Astrocyte of the cerebellum (primary cell): ENCODE measurements around the gene STXBP6.
"Not testable (repeated sequence)": the region's sequence is repeated elsewhere in the genome, so short reads cannot be mapped to it uniquely, and the experiment has no call there.

Experiments
- DNase-seq: peaks from one replicate; pipeline ENCODE4 v3.0.0-alpha.2; 2011; ENCODE audit warnings: low read depth
- H3K4me3 ChIP-seq: 2 replicates; pipeline ENCODE4 v1.5.1; 2011; ENCODE audit warnings: mild to moderate bottlenecking, low read depth, low read length, moderate library complexity
- in situ Hi-C: cut with HindIII; loops from 2 replicates; pipeline ENCODE4 v1.10.0; 2017; ENCODE audit warnings: low sequenced_read_pairs
- TF ChIP-seq, protein P1 (sequence below): IDR thresholded peaks from 2 replicates; pipeline ENCODE4 v1.5.1; 2012; ENCODE audit warnings: low read length, low read depth, moderate library complexity, mild to moderate bottlenecking; ENCODE audit errors: missing control alignments

Gene STXBP6

DNA sequence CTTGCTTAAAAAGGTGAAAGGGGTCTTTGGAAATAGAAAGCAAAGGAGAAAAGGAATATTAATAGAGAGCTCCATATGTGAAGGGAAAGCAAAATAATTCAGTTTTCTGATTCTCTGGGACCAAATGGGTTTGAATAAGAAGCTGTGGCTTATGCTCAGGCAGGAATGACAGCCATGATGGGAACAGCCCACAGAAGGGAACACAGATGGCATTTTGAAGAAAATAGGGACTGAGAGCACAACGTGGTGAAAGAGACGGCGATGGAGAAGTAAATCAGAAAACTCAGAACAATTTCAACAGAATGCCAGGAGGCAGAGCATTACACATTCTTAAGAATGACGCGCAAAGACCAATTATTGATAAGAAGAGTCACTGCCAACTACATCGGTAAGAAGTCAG, 102.8 kb downstream of the STXBP6 start:
- no peak for DNase-seq
- TF ChIP-seq, protein P1, sequence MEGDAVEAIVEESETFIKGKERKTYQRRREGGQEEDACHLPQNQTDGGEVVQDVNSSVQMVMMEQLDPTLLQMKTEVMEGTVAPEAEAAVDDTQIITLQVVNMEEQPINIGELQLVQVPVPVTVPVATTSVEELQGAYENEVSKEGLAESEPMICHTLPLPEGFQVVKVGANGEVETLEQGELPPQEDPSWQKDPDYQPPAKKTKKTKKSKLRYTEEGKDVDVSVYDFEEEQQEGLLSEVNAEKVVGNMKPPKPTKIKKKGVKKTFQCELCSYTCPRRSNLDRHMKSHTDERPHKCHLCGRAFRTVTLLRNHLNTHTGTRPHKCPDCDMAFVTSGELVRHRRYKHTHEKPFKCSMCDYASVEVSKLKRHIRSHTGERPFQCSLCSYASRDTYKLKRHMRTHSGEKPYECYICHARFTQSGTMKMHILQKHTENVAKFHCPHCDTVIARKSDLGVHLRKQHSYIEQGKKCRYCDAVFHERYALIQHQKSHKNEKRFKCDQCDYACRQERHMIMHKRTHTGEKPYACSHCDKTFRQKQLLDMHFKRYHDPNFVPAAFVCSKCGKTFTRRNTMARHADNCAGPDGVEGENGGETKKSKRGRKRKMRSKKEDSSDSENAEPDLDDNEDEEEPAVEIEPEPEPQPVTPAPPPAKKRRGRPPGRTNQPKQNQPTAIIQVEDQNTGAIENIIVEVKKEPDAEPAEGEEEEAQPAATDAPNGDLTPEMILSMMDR: no peak
- in situ Hi-C loops: no loop called here
- H3K4me3 ChIP-seq: no peak overlapping the region

DNA sequence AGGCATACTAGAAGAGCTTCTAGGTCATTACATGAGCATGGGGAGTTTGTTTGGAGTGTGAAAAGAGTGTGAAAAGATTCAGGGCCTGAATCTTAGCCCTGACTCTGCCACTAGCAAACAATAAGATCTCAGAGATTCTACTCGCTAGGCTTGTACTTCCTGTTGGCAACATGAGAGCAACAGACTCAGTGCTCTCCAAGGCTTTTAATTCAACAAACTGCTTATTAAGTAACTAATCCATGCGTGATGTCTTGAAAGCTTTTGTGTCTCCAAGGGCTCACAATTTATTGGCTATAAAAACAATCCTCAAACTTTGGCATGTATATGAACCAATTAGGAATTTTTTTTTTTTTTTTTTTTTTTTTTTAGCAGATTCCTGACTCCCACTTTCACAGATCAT, 105.1 kb downstream of the STXBP6 start:
- H3K4me3 ChIP-seq: no peak overlapping the region
- DNase-seq: no peak
- in situ Hi-C loops: no loop called here
- TF ChIP-seq, protein P1: no peak

DNA sequence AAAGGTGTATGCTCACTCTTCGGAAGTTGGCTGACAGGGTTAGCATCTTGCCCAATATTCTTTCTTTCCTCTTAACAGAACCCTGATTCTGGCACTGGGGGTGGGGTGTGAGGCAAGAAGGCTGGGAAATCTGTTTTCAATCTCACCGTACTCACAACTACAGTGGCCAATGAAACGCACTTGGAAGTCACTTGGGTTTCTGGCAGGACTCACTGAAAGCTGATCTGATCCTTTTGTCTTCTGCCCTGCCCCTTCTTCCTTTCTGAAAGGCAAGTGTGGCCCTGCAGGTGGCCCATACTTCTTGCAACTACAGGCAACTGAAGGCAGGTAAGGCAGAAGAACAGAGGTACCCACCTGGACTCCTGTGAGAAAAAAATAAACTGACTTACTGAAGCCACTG, 106.9 kb downstream of the STXBP6 start:
- no peak for DNase-seq
- in situ Hi-C loops: no loop called here
- TF ChIP-seq, protein P1: no peak
- no peak overlapping the region for H3K4me3 ChIP-seq

DNA sequence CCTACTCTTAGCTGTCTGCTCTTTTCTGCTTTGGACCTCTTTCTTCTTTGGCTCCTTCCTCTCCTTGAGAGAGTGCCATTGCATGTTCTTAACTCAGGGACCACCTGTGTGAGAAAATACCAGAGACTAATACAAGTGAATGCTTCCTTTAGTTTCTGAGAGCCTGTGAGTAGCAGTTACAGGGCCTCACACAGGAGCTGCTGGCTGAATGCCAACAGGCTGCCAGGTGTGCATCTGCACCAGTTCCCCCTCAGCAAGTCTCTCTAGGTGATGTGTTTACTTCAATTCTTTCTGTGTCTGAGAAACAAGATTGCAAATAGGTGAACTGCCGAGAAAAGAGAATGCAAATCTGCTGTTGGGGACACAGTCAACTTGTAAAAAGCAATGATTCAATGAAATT, 108.2 kb downstream of the STXBP6 start:
- in situ Hi-C loops: no loop called here
- H3K4me3 ChIP-seq: no peak overlapping the region
- TF ChIP-seq, protein P1: no peak
- no peak for DNase-seq

DNA sequence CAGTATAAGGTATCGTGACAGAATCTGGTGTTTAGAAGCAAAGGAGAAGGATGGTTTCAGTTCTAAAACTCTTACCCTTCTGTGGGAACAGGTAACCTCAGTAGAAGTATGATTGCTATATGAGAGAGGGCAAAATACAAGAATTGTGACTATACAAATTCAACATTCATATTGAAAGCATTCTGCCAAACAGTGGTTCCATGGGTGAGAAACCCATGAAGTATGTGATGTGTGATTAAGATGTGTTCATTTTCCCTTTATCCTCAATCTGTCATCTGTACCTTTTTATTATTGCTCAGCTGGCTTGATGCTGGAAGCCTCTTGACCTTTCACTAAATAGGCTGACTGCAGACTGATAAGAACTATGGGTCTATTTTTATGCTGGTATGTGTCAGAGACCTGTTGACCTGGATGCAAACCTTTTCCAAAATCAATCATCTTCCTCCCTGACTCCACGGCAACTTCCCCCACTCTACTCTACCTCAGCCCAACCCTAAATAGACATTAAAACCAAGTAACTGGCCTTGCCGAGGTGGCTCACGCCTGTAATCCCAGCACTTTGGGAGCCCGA, 109.6 kb downstream of the STXBP6 start:
- TF ChIP-seq, protein P1: no peak
- in situ Hi-C loops: no loop called here

DNA sequence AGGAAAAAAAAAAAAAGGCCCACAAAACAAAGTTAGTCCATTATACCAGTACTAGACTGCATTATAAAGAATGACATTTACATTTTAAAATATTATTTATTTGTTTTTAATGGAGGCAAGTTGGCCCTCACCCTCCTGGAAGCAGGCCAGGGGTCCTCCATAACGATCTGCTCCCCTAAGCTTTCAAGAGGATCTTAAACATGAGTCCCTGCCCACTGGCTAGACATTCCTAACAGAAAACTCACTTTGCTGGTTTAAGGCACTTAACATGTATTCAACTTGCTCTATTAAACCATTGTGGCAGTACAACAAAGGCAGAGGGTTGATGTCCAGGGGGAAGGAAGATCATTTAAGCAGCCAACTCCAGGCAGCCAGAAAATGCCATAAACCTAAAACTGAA, 111.4 kb downstream of the STXBP6 start:
- H3K4me3 ChIP-seq: no peak overlapping the region
- in situ Hi-C loops: no loop called here
- no peak for DNase-seq
- TF ChIP-seq, protein P1: no peak

More for the DNA sequence above, 109.6 kb downstream of the STXBP6 start:
- no peak overlapping the region for H3K4me3 ChIP-seq
- no peak for DNase-seq

DNA sequence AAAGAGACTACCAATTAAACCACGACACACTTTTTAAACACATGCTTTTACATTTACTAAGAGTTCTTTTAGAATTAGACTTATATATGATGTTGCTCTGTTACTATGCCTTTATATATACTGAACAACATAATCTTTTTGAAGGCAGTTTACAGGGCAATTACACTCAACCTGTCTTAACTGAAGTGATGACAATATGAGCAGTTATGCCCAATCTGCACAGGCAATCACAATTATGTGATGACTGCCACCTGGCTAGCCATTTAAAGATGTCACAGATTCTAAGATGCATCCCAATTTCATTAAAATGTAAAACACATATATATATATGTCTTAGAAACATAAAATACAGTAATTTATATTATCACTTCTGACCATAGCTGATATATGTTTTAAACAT, 112.6 kb downstream of the STXBP6 start:
- no peak overlapping the region for H3K4me3 ChIP-seq
- in situ Hi-C loops: no loop called here
- no peak for DNase-seq
- TF ChIP-seq, protein P1: no peak

DNA sequence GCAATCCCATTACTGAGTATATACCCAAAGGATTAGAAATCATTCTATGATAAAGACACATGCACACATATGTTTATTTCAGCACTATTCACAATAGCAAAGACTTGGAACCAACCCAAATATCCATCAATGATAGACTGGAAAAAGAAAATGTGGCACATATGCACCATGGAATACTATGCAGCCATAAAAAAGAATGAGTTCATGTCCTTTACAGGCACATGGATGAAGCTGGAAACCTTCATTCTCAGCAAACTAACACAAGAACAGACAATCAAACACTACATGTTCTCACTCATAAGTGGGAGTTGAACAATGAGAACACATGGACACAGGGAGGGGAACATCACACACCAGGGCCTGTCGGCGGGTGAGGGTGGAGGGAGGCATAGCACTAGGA, 113.2 kb downstream of the STXBP6 start:
- H3K4me3 ChIP-seq, in situ Hi-C loops, DNase-seq: not testable (repeated sequence)
